Measurements from ENCODE around the gene NFU1. TPM values are rescaled to one million over a fixed set of nuclear protein-coding genes. Genes with fewer than 3 reads are reported as not detected.

The NFU1 gene
- total RNA-seq, 1 experiment from 2014 or later: 35.1 TPM

- Histone ChIP-seq H3K9me2 (ENCODE audit: insufficient read depth) (no peaks in the 10 kb centered on the region), H3K9me3 (ENCODE audit: insufficient read depth, low read depth) (no peaks in the 10 kb centered on the region), H3K27me3 (ENCODE audit: insufficient read depth, low read depth) (no peaks in the 10 kb centered on the region), H2AFZ (no peak overlapping the region), H3K27ac (no peak overlapping the region), H3K79me2 (ENCODE audit: low read depth) (peaks cover 72% of the 10 kb centered on the region), H3K4me2 (no peak overlapping the region), H3K36me3 (ENCODE audit: low read depth) (peaks cover 28% of the 10 kb centered on the region), H3K4me1 (replicated peaks; ENCODE audit: insufficient read depth) (peaks cover 9% of the 10 kb centered on the region), H4K20me1 (ENCODE audit: insufficient read depth) (peaks cover 70% of the 10 kb centered on the region), H3F3A (ENCODE audit: insufficient read depth, low read depth) (peaks cover 8% of the 10 kb centered on the region), H3K4me3 (no peak overlapping the region)
- ChIA-PET POLR2A (ENCODE audit: unreplicated experiment) (interaction anchor here (0.6 kb wide), 1 partner anchor 445 kb away, joined by 8 read pairs; no protein-coding TSS in a partner anchor), CTCF (no interaction called here)
- no peak for DNase-seq
- BruUV-seq (replicated peaks): no TSS peak
- no peak for TF ChIP-seq EZH2 (IDR thresholded peaks at IDR 0.05; ENCODE audit: low read depth)
- TF ChIP-seq, protein P1, sequence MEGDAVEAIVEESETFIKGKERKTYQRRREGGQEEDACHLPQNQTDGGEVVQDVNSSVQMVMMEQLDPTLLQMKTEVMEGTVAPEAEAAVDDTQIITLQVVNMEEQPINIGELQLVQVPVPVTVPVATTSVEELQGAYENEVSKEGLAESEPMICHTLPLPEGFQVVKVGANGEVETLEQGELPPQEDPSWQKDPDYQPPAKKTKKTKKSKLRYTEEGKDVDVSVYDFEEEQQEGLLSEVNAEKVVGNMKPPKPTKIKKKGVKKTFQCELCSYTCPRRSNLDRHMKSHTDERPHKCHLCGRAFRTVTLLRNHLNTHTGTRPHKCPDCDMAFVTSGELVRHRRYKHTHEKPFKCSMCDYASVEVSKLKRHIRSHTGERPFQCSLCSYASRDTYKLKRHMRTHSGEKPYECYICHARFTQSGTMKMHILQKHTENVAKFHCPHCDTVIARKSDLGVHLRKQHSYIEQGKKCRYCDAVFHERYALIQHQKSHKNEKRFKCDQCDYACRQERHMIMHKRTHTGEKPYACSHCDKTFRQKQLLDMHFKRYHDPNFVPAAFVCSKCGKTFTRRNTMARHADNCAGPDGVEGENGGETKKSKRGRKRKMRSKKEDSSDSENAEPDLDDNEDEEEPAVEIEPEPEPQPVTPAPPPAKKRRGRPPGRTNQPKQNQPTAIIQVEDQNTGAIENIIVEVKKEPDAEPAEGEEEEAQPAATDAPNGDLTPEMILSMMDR (conservative IDR thresholded peaks at IDR 0.05): no peak
- intact Hi-C loops (cut with micrococcal nuclease; ENCODE audit: unreplicated experiment): no loop called here
These were observed 60.8 kb downstream of the NFU1 start for GRCh38 chr2:69376403-69376802.

DNA sequence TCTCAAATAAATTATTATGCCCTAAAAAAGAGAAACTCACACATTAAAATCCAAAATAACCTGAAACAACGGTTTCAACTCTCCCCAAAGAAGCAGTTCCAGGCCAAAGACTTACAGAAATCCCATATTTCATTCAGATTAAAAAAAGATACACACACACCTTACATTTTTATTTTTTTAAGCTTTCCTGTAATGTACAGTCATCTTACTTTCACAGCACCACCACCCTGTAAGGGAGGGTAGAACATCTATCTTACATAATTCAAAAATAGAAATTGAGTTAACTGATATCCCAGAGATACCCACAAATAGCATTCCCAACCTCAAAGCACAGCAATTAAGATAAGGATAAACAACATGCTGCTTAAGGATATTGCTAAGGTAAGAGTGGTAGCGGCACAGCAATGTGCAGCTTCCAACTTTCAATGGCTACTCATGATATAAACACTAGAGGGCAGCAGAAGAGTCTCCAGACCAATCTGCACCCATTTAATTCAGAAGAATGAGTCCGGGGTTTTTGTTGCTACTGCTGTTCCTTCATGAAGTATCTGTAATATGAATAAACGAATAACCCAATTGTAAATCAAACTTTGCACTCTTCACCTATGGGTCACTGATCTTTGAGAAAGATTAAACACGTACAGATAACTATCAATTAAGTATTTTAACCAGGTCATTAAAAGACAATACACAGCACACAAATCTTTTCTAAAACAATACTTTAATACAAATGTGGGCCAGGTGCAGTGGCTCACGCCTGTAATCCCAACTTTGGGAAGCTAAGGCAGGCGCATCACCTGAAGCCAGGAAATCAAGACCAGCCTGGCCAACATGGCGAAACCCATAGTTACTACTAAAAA is 61.5 kb downstream of the NFU1 start:
- Histone ChIP-seq H3K4me2 (no peak overlapping the region), H3K27me3 (ENCODE audit: insufficient read depth, low read depth) (no peaks in the 10 kb centered on the region), H3K36me3 (ENCODE audit: low read depth) (peaks cover 28% of the 10 kb centered on the region), H3K9me3 (ENCODE audit: insufficient read depth, low read depth) (no peaks in the 10 kb centered on the region), H3K79me2 (ENCODE audit: low read depth) (peaks cover 65% of the 10 kb centered on the region), H3K4me3 (no peak overlapping the region), H2AFZ (no peak overlapping the region), H3F3A (ENCODE audit: insufficient read depth, low read depth) (peaks cover 8% of the 10 kb centered on the region), H3K27ac (no peak overlapping the region), H4K20me1 (ENCODE audit: insufficient read depth) (peaks cover 65% of the 10 kb centered on the region), H3K9me2 (ENCODE audit: insufficient read depth) (no peaks in the 10 kb centered on the region), H3K4me1 (replicated peaks; ENCODE audit: insufficient read depth) (peaks cover 2% of the 10 kb centered on the region; the same call in 1 of the 2 replicates)
- intact Hi-C loops (cut with micrococcal nuclease; ENCODE audit: unreplicated experiment): no loop called here
- CTCF ChIA-PET: no interaction called here
- no TSS peak for BruUV-seq (replicated peaks)
- POLR2A ChIA-PET (ENCODE audit: unreplicated experiment): no interaction called here
- TF ChIP-seq, protein P1 (conservative IDR thresholded peaks at IDR 0.05): peak; percentile 65
- TF ChIP-seq EZH2 (IDR thresholded peaks at IDR 0.05; ENCODE audit: low read depth): no peak
- DNase-seq: no peak

GRCh38 chr2:69372767-69373166 is 64.5 kb downstream of the NFU1 start:
- POLR2A ChIA-PET (ENCODE audit: unreplicated experiment): no interaction called here
- no peak overlapping the region for H2AFZ ChIP-seq
- peaks cover 48% of the 10 kb centered on the region for H4K20me1 ChIP-seq (ENCODE audit: insufficient read depth)
- TF ChIP-seq, protein P1 (conservative IDR thresholded peaks at IDR 0.05): no peak
- TF ChIP-seq EZH2 (IDR thresholded peaks at IDR 0.05; ENCODE audit: low read depth): no peak
- H3F3A ChIP-seq (ENCODE audit: insufficient read depth, low read depth): peaks cover 6% of the 10 kb centered on the region
- H3K9me3 ChIP-seq (ENCODE audit: insufficient read depth, low read depth): no peaks in the 10 kb centered on the region
- H3K4me2 ChIP-seq: no peak overlapping the region
- H3K79me2 ChIP-seq (ENCODE audit: low read depth): peaks cover 36% of the 10 kb centered on the region
- H3K4me3 ChIP-seq: no peak overlapping the region
- CTCF ChIA-PET: no interaction called here
- H3K27ac ChIP-seq: no peak overlapping the region
- no TSS peak for BruUV-seq (replicated peaks)
- intact Hi-C loops (cut with micrococcal nuclease; ENCODE audit: unreplicated experiment): no loop called here
- no peak for DNase-seq
- no peaks in the 10 kb centered on the region for H3K27me3 ChIP-seq (ENCODE audit: insufficient read depth, low read depth)
- H3K9me2 ChIP-seq (ENCODE audit: insufficient read depth): no peaks in the 10 kb centered on the region
- H3K36me3 ChIP-seq (ENCODE audit: low read depth): peaks cover 46% of the 10 kb centered on the region
- no peaks in the 10 kb centered on the region for H3K4me1 ChIP-seq (replicated peaks; ENCODE audit: insufficient read depth)

Data from PC-9 (cell line).